Activated CD4-positive, alpha-beta T cell treated with anti-CD3 and anti-CD28 coated beads, Interleukin-2, amount 50 U/mL, for 16 hours (primary cell): Measurements from ENCODE around the gene ARHGDIB.

ENCODE experiments used
- DNase-seq: peaks from one replicate; pipeline ENCODE4 v3.0.0-alpha.2; 2020

Gene ARHGDIB

GRCh38 chr12:14961466-14962152 is at the start of gene ARHGDIB:
ARHGDIB (minus strand) TSS chr12:14961601; CDS start chr12:14950712, 10,889 bp downstream.
- peak; percentile 95 for DNase-seq

- no peak for DNase-seq
These were observed 49.8 kb upstream of the ARHGDIB start for GRCh38 chr12:15011162-15011561.

- no peak for DNase-seq
These were observed 46.1 kb upstream of the ARHGDIB start for GRCh38 chr12:15007551-15007950.

- no peak for DNase-seq
These were observed 43.7 kb upstream of the ARHGDIB start for GRCh38 chr12:15005064-15005463.

GRCh38 chr12:15004421-15004820 is 43.0 kb upstream of the ARHGDIB start:
- no peak for DNase-seq

- no peak for DNase-seq
These were observed 40.5 kb upstream of the ARHGDIB start for GRCh38 chr12:15001733-15002382.

- no peak for DNase-seq
These were observed 39.2 kb upstream of the ARHGDIB start for GRCh38 chr12:15000575-15000974.

- DNase-seq = no peak
These were observed 38.4 kb upstream of the ARHGDIB start for GRCh38 chr12:14999695-15000365.

GRCh38 chr12:14999021-14999694 is 37.8 kb upstream of the ARHGDIB start:
- no peak for DNase-seq

GRCh38 chr12:14997998-14998397 is 36.6 kb upstream of the ARHGDIB start:
- no peak for DNase-seq

- peak; percentile 46 for DNase-seq
These were observed 34.4 kb upstream of the ARHGDIB start for GRCh38 chr12:14995583-14996425.

GRCh38 chr12:14994610-14995009 is 33.2 kb upstream of the ARHGDIB start:
- no peak for DNase-seq

- DNase-seq = no peak
These were observed 32.3 kb upstream of the ARHGDIB start for GRCh38 chr12:14993537-14994266.

- no peak for DNase-seq
These were observed 31.7 kb upstream of the ARHGDIB start for GRCh38 chr12:14993117-14993516.

GRCh38 chr12:14992673-14993072 is 31.3 kb upstream of the ARHGDIB start:
- no peak for DNase-seq

- no peak for DNase-seq
These were observed 29.7 kb upstream of the ARHGDIB start for GRCh38 chr12:14991069-14991468.

GRCh38 chr12:14989790-14990189 is 28.4 kb upstream of the ARHGDIB start:
- no peak for DNase-seq

GRCh38 chr12:14988035-14988434 is 26.6 kb upstream of the ARHGDIB start:
- DNase-seq = no peak

GRCh38 chr12:14986449-14986848 is 25.0 kb upstream of the ARHGDIB start:
- no peak for DNase-seq

GRCh38 chr12:14984766-14985285 is 23.4 kb upstream of the ARHGDIB start:
- DNase-seq = no peak

GRCh38 chr12:14984036-14984435 is 22.6 kb upstream of the ARHGDIB start:
- DNase-seq = no peak

GRCh38 chr12:14982991-14983390 is 21.6 kb upstream of the ARHGDIB start:
- DNase-seq = no peak
